Activated CD8-positive, alpha-beta memory T cell treated with anti-CD3 and anti-CD28 coated beads, Interleukin-2, amount 50 U/mL, for 24 hours (primary cell): ENCODE results near the gene LRWD1.

ENCODE experiments used
- DNase-seq: peaks from one replicate; pipeline ENCODE4 v3.0.0-alpha.2; 2020; ENCODE audit errors: extremely low read depth

The LRWD1 gene

DNA sequence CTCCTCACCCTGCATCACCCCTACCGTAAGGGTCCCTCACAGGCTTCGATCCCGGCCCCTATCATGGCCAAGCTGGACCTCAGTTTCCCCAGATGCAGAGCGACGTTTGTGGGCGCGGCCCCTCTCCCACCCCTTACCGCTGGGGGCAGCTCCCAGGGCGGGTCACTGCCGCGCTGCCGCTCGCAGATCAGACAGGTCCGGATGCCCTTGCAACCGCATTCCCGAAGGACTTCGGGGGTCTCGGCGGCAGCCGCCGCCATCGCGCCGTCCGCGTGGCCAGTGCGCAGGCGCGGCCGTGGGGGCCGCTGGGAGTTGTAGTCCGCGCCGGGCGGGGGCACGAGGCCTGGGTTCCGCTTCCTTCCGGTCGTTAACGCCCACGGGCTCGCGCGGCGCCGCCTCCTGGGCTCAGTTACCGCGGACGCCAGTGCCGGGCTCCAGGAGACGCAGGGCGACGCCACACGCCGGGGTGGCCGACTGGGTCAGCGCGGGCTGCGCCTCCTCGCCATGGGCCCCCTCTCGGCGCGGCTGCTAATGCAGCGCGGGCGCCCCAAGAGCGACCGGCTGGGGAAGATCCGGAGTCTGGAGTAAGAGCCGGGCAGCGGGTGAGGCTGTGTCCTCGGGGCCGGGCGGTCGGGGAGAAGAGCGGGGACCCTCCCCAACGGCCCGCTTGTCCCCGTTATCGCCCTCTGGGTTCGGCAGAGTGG is at the start of gene LRWD1, which contains the start of gene ALKBH4:
TSS of gene LRWD1 (plus strand) at position 408 of the 704 bp plus-strand sequence. CDS start at position 505, 97 bp downstream.
TSS of gene ALKBH4 (minus strand) at position 287 of the 704 bp plus-strand sequence. CDS start at position 260, 27 bp downstream.
- peak; percentile 86 for DNase-seq

DNA sequence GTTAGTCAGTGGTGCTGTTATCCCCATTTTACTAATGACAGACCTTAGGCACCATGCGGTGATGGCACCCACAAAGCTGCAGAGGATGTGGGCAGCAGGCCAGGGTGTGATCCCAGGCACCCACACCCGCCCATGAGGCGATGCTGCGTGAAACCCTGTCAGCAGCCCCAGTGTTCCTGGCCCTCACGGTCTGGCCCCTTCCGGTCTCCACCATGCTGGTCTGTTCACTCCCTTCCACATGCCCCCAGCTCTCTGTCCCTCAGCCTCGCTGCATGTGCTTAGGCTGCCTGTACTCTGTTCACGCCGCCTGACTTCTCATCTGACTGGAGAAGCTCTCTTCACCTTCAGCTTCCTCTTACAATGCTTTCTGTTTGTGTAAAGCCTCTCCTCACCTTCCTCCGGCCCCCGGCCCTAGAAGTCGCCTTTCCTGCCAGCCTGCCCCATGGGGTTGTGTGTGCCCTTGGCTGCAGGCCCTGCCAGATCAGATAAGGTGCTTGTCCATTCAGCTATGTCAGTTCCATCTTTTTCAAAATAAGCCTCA is 49.0 kb upstream of the LRWD1 start:
- DNase-seq = no peak

DNA sequence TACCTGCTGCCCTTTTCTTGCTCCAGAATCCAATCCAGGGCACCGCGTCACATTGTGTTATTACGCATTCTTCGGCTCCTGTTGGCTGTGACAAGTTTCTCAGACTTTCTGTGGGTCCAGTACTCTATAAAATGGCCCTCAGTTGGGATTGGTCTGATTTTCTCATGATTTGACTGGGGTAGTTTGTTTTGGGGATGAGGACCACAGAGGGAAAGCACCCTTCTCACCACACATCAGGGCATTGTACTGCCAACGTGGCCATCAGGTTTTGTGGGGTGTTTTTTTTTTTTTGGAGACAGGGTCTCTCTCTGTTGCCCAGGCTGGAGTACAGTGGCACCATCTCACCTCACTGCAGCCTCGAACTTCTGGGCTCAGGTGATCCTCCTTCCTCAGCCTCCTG is 48.4 kb upstream of the LRWD1 start:
- no peak for DNase-seq

DNA sequence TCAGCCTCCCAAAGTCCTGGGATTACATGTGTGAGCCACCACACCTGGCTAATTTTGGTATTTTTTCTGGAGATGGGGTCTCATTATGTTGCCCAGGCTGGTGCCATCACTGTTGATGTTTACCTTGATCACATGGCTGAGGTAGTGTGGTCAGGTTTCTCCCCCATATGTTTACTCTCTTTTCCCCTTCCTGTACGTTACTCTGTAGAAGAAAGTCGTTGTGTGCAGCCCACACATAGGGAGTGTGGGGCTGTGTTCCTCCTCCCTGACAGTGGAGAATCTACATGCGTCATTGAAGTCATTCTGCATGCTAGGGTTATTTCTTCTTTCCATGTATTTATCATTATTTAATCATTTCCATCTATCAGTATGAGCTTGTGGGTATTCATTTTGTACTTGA is 47.7 kb upstream of the LRWD1 start:
- no peak for DNase-seq

DNA sequence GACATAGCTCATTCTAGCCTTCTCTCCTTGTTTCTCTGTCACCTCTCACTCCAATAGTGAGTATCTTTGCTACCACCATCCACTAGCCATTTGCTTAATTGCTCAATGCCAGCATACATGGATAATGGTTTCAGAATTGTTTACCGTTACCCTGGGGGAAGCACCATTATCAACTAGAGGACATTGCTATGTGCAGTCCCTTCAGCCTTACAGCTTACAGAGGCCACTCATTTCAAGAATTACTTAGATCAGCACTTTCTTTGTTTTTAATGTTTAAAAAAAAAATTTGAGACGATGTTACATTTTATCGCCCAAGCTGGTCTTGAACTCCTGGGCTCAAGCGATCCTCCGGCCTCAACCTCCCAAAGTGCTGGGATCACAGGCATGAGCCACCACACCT is 46.2 kb upstream of the LRWD1 start:
- DNase-seq = no peak

DNA sequence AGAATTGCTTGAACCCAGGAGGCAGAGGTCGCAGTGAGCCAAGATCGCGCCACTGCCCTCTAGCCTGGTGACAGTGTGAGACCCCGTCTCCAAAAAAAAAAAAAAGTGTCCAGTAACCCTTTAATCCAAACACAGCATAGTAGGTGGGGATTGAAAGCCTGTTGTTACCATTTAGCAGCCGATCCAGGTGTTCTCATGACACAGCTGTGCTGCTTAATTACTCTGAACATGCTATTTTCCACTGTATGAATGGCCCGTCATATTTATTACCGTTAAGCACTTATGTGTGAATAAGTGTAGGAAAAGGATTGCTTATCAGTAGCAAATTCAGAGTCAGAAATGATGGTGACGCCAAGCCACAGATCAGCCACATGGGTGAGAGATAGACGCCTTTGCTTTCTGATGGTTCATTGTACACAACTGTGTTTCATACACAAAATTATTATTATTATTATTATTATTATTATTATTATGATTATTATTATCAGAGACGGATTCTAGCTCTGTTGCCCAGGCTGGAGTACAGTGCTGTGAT is 43.0 kb upstream of the LRWD1 start:
- no peak for DNase-seq

DNA sequence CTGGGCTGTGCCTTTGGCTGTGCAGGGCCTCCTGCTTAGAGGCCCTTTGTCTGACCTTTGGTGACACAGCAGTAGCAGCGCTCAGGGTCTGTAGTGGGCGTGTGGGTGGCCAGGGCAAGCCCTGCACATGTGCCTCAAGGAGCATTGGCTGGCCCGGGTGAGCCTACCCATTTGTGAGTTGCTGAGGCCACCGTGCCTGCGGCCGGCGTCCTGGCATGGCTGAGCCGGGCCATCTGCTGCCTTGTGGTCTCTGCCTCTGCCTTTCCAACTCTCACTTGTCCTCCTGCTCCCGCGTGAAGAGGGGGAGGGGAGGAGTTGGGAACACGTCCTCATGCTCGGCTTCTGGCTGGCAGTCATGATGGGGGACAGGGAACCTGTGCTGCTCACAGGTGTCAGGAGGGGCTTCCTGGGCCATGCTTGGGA is 40.6 kb upstream of the LRWD1 start:
- DNase-seq = no peak

DNA sequence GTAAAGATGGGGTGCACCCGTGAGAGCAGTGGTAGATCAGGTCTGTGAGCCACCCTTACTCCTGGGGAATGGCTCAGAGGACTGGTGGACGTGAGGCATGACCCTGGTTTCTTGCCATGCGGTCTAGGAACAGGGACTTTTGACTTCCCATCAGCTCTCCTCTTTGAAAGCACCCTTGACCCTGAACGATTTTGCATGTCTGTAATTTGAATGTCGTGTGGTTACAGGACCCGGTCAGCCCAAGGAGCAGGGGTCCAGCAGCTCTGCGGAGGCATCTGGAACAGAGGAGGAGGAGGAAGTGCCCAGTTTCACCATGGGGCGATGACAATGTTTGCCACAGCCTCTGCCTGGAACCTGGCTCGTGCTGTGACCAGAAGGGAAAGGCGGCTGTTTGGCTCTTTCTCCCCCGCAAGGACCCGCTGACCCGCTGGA is 40.0 kb upstream of the LRWD1 start:
- DNase-seq = no peak

DNA sequence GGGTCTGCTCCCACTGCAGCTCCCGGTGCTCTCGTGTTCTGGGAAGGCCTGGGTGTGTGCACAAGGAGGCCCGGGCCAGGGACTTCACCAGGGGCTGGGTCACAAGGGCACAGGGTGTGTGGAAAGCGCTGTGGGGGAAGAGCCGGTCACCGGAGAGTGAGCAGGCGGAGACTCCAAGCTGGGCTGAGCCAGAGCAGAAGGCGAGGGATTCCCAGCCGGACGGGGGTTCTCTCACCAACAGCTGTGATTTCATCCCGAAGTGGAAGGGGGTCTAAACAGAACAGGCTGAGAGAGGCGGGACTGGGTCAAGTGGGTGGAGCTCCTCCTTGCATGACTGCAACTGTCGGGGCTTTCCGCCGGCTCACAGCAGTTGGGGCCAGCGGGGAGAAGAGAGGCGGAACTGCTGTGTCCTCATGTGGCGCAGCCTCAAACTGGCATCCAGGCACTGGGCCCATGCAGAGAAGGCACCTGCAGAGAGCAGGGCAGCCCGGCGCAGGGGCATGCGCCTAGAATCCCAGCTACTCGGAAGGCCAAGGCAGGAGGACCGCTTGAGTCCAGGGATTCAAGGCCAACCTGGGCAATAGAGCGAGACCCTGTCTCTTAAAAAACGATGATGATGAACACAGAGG is 39.0 kb upstream of the LRWD1 start:
- peak; percentile 69 for DNase-seq

DNA sequence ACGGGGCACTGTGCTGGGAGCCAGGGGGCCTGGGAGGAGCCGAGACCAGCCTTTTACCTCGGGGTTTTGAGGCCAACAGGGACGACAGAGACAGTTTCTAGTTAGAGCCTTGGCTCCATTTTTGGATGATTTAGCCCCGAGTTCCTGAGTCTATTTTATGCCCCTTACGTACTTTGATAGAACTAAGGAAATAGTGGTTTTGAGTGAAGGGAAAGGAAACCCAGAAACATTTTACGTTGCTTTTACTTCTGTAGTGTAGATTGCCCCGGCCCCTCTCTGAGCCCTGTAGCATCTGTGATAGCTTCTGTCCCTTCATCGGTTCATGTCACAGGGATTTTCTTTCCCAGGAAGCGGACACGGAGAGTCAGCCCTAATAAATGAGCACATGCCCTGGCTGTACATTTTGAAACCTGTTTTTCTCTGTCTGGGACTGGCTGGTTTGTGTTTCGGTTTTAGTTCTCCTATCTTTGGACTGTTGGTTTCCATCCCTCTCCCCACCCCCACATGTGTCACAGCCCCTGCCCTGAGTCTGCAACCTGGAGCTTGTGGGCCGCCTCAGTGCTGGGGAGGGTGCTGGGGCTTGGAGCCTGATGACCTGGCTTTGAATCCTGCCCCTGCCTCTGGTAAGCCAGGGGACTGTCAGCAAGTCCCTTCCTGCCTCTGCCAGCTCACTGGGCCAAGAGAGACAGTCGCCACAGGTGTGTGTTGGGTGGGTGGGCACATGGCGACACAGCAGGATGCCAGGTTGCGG is 38.3 kb upstream of the LRWD1 start:
- no peak for DNase-seq

DNA sequence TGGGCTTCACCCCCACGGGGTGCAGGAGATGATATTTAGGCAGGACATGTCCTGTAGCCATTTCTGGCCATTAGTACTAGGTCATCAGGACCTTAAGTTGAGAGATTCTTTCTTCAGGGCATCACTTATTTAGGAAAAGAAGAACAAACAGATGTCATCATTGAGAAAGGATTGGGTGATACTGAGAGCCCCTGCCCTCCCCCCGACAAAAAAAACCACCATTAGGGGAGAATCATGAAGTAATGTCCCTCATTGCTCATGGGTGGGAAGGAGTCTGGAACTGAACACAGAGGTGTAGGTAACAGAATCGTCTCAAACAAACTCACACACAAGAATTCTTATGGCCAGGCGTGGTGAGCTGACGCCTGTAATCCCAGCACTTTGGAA is 37.8 kb upstream of the LRWD1 start:
- DNase-seq = no peak

DNA sequence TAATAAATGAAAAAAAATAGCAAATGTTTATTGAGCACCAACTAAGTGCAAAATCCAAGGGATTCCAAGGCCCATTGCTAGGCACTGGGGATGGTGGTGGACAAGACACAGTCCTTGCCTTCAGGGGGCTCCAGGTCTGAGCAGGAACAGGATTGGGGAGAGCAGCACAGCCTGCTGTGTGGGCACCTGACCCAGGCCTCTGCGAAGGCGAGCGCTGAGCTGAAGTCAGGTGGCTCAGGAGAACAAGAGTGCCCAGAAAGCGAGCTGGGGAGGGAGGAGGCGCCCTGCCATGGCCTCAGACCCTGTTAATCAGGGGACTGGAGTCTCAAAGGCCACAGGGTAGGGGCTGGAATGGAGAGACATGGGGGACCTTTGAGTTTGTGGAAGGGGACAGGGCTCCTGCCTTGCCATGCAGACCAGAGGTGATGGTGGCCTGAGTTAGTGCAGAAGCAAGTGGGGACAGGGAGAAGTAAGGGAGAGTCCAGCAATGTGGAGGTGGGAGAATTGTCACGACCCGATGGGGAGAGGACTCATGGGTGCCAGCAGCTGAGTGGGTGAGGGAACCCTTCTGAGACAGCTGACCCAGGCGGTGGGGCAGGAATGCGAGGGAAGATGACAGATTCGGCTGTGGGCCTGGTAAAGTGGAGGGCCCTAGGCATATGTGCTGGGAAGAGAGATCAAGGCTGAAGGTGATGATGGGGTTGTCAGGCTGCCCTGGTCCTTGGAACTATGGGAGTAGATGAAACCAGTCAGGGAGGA is 35.5 kb upstream of the LRWD1 start:
- no peak for DNase-seq

DNA sequence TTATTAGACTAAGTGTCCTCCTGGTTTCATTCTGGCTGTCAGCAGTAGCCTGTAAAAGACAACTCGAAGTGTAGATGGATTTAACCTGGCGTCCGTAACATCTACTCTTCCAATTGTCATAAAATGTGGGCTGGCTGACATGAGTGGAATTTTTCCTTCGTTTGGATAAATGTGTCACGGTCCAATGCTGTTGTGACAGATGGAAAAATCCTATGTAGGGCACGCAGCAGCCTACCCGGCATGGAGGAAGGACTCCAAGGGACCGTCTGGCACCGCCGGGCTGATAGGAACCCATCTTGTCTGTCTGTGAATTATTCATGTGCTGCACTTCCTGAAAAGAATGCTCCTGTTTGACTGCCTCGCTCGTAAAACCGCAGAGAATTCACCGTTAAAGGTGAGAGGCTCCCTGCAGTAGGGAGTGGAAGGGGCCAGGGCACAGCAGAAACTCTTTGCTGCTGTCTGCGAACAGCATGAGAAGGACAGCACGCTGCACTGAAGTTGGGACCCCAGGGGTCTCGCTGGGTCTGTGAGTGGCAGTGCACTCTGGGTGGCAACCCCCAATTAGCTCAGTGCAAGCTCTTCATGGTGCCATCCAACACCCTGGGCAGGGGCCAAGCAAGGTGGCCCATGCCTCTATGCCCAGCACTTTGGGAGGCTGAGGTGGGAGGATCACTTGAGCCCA is 33.0 kb upstream of the LRWD1 start:
- no peak for DNase-seq

DNA sequence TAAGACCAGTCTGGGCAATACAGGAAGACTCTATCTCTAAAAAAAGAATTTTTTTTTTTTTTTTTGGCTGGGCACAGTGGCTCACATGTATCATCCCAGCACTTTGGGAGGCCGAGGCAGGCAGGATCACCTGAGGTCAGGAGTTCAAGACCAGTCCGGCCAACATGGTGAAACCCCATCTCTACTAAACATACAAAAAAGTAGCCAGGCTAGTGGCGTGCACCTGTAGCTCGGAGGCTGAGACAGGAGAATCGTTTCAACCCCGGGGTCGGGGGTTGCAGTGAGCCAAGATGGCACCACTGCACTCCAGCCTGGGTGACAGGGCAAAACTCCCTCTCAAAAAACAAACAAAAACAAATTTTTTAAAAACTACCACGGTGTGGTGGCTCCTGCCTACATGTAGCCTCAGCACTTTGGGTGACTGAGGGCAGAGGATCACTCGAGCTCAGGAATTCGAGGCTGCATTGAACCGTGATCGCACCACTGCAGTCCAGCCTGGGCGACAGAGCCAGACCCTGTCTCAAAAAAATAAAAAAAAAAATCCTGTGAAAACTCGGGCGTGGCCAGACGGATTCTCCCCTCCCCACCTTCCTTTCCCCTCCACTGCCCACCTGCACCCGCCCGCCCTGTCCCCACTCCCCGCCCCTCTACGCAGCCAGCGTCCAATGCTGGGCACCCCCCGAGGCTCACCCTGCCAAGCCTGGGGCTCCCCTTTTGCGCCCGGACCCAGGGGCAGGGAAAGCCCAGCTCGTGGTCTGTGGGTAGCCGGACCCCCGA is 32.2 kb upstream of the LRWD1 start:
- DNase-seq = no peak

DNA sequence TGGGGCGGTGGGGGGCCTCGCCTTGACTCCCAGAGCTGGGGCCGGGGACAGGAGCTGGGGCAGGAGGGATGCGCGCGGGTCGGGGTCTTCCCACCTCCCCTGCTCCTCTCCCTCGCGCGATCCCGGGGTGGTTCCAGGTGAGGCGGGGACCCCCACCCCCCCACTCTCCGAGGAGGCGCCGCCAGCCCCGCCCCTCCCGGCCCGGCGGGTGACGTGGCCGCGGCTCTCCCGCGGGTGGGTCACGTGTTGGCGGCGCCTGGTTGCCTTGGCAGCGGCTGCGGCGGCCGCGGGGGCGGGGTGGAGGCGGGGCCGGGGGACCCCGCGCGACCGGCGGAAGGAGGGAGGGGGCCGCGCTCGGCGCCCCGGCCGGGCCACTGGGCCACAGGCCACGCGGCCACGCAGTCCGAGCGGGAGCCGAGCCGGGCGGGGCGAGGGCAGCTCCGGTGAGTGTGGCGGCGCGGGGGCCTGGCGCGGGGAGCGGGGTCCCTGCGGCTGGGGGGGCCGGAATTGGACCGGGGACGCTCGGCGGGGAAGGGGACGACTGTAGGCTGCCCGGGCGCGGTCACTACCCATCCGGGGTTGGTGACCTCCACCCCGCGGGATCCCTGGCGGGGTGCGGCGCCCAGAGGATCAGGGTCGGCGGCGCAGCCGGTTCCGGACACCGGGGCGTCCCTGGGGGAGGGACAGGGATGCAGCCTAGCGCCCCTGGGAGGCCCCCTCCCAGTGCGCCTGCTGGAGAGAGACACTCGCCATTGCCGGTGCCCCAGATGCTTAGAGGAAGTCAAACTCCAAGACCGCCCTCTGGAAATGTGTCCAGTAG is 31.4 kb upstream of the LRWD1 start, which contains the start of gene ORAI2:
TSS of gene ORAI2 (plus strand) at position 357 of the 820 bp plus-strand sequence. CDS start 5,382 bp downstream, outside the sequence.
- peak; percentile 61 for DNase-seq

DNA sequence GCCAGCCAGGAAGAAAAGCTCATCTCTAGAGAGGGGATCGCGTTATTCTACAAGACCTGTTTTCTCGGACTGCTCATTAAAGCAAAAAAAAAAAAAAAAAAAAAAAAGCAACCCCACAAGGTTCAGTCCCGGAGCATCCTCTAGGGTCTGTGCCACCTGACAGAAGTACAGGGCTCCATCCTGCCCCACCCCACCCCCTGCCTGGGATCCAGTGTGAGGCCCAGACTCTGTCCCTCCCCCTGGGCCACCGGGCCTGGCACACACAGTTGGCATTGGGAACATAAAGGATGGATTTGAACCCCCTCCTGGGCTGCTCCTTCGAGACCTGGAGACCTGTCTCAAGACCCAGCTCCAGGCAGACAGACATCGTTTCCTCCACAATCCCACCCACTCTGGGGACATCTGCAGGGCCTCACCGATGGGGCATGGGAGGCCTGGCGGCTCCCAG is 30.7 kb upstream of the LRWD1 start:
- DNase-seq = no peak

DNA sequence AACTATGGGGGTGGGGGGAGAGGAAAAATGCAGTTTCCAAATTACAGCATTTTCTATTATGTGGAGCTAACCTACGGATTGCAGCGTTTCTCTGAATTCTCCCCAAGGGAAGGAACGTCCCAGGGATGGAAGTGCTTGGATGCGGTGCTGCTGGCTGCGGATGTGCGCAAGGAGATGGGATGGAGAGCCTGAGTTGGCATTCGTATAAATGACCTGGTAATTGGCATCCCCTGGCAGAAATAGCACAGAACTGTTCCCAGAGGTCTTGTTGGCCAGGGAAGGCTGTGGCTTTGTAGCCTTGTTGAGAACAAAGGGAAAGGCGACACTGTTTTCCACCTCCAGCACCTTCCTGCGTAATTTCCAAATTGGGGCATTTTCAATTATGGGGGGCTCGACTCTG is 28.7 kb upstream of the LRWD1 start:
- DNase-seq = no peak

DNA sequence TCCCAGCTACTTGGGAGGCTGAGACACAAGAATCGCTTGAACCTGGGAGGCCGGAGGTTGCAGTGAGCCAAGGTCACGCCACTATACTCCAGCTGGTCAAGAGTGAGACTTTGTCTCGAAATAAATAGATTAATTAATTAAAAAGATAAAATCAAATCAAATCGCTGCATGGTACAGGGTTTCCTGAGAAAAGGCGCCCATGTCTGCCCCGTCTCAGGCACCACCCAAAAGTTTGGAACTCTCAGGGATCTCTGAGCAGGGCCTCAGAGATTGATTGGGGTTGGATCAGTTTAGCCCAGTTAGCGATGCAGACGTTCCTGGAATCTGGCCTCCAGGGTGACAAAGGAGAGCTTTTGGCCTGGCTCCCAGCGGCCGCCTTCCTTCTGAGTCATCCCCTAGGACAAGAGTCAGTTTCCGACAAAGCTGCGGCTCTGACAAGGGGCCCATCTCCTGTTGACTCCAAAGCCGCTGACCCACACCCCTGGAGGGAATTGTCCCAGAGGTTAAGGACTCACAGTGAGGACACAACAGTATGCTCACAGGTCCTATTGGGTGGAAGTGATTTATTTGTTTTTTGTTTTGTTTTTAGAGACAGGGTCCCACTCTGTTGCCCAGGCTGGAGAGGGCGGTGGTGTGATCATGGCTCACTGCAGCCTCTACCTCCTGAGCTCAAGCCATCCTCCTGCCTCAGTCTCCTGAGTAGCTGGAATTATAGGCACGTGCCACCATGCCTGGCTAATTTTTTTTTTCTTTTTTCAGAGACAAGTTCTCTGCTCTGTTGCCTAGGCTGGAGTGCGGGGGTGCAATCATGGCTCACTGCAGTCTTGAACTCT is 24.6 kb upstream of the LRWD1 start:
- no peak for DNase-seq
